Left renal pelvis (tissue), 4 donors: ENCODE data around the gene TBC1D25. TPM values are rescaled to one million over a fixed set of nuclear protein-coding genes. Genes with fewer than 3 reads are reported as not detected.

Source experiments
- DNase-seq, 4 donors: peaks; one replicate each; pipeline ENCODE4 v3.0.0-alpha.2; 2013; ENCODE audit warnings: low read depth in 4 of 4, low spot score in 3 of 4
- polyA plus RNA-seq, 4 donors: library from polyadenylated mRNA; unstranded; fragments of 120-200 nt; gene quantifications; one replicate each; pipeline ENCODE4 v1.2.1, GENCODE V29; 2013; ENCODE audit not compliant: insufficient read length in 4 of 4

The TBC1D25 gene
- polyA plus RNA-seq, 4 donors: 8.9 to 12.2 (median 9.6) TPM

DNA sequence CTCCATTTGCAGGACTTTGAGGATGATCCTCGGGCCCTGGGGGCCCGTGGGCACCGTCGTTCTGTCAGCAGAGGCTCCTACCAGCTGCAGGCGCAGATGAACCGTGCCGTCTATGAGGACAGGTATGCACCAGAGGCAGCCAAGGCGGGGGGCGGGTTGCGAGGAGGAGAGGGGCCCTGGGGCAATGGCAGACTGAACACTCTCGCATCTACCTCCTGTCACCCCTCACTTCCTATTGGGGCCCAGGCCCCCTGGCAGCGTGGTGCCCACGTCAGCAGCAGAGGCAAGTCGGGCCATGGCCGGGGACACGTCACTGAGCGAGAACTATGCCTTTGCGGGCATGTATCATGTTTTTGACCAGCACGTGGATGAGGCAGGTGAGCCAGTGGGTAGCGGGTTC, 59.8 kb downstream of the TBC1D25 start:
- no peak for DNase-seq

DNA sequence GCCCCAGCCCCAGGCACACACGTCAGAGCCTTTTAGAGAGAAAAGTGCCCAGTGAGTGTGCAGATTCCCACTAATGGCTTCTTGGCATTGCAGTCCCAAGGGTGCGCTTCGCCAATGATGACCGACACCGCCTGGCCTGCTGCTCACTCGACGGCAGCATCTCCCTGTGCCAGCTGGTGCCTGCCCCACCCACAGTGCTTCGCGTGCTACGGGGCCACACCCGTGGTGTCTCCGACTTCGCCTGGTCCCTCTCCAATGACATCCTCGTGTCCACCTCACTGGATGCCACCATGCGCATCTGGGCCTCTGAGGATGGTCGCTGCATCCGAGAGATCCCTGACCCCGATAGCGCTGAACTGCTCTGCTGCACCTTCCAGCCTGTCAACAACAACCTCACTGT, 60.7 kb downstream of the TBC1D25 start:
- no peak for DNase-seq

DNA sequence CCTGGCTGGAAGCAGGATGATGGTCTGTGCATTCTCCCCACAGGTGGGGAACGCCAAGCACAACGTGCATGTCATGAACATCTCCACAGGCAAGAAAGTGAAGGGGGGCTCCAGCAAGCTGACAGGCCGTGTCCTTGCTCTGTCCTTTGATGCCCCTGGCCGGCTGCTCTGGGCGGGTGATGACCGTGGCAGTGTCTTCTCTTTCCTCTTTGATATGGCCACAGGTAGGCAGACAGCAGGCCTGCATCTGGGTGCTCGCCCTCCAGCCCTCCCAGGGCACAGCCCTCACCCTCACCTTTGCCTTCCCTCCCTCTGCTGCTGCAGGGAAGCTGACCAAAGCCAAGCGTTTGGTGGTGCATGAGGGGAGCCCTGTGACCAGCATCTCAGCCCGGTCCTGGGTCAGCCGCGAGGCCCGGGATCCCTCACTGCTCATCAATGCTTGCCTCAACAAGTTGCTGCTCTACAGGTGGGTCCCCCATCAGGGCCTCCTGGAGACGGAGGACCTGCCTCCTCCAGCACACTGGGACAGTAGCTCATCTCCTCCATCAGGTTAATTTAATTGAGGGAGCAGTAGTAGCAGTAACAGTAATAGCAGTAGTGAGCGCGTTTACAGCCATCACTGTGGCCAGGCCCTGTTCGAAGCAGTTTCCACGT, 62.4 kb downstream of the TBC1D25 start:
- DNase-seq: no peak

- no peak for DNase-seq
Observed at GRCh38 chrX:48604701-48605100, 65.2 kb downstream of the TBC1D25 start.

DNA sequence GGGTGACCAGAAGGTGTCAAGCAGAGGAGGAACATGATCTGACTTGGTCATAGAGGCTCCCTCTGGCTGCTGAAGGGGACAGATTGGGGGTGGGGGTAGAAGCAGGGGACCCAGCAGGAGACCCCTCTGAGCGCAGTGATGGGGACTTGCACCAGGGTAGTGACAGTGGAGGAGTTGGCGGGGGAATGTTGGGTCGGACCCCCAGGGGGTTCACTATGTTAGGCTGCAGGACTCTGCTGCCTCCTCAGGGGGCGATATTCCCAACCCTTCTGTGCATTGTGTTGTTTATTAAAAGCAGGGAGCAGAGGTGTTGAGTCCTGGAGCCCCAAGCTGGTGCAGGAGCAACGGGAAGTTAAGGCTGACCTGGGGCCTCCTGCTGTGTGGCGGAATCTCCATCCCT, 66.6 kb downstream of the TBC1D25 start:
- DNase-seq: no peak

- DNase-seq: no peak
Observed at GRCh38 chrX:48611703-48612102, 72.2 kb downstream of the TBC1D25 start.

Other genes starting within 250 kb of the TBC1D25 start
- gene SSX3, start 183.0 kb upstream of the TBC1D25 start, polyA plus RNA-seq: not detected
- gene SSX4, start 156.2 kb upstream of the TBC1D25 start, polyA plus RNA-seq: not detected
- gene SSX4B, start 127.8 kb upstream of the TBC1D25 start, polyA plus RNA-seq: not detected
- gene SLC38A5, start 69.5 kb upstream of the TBC1D25 start, polyA plus RNA-seq: 1 to 10 TPM; 4.2 to 9.2 (median 6.1) TPM
- 10 to 100 TPM; 34.1 to 51.2 (median 39.6) TPM for gene FTSJ1, start 63.5 kb upstream of the TBC1D25 start, polyA plus RNA-seq
- gene PORCN, start 30.7 kb upstream of the TBC1D25 start, polyA plus RNA-seq: 1 to 10 TPM; 7.1 to 9.8 (median 8.4) TPM
- 10 to 100 TPM; 33.8 to 76.9 (median 69.0) TPM for gene EBP, start 17.9 kb upstream of the TBC1D25 start, polyA plus RNA-seq
- gene RBM3, start 34.8 kb downstream of the TBC1D25 start, polyA plus RNA-seq: 100 to 1,000 TPM; 246 to 383 (median 329) TPM
- 100 to 1,000 TPM; 111 to 149 (median 114) TPM for gene WDR13, start 57.8 kb downstream of the TBC1D25 start, polyA plus RNA-seq
- gene WAS, start 144.1 kb downstream of the TBC1D25 start, polyA plus RNA-seq: 1 to 10 TPM; 2.8 to 4.0 (median 3.4) TPM
- 1 to 10 TPM; 4.7 to 7.8 (median 5.9) TPM for gene SUV39H1, start 157.0 kb downstream of the TBC1D25 start, polyA plus RNA-seq
- gene GLOD5, start 222.0 kb downstream of the TBC1D25 start, polyA plus RNA-seq: 1 to 10 TPM in 3 of 4 donors, not detected in 1; 1.6 to 1.7 (median 1.6) TPM
- gene GATA1, start 246.9 kb downstream of the TBC1D25 start, polyA plus RNA-seq: 1 to 10 TPM in 1 of 4 donors, under 1 TPM in 3; 0.26 to 2.4 (median 0.55) TPM